ENCODE measurements around the gene AXIN2.
A peak's percentile ranks its signal among the peaks of the same experiment; 100 is the strongest.

AXIN2 gene

GRCh38 chr17:65556014-65556909 is 5.2 kb downstream of the AXIN2 start:
- peak; percentile 61 for DNase-seq (ENCODE audit: low read depth)

GRCh38 chr17:65554553-65555223 is 6.8 kb downstream of the AXIN2 start:
- DNase-seq (ENCODE audit: low read depth): no peak

DNA sequence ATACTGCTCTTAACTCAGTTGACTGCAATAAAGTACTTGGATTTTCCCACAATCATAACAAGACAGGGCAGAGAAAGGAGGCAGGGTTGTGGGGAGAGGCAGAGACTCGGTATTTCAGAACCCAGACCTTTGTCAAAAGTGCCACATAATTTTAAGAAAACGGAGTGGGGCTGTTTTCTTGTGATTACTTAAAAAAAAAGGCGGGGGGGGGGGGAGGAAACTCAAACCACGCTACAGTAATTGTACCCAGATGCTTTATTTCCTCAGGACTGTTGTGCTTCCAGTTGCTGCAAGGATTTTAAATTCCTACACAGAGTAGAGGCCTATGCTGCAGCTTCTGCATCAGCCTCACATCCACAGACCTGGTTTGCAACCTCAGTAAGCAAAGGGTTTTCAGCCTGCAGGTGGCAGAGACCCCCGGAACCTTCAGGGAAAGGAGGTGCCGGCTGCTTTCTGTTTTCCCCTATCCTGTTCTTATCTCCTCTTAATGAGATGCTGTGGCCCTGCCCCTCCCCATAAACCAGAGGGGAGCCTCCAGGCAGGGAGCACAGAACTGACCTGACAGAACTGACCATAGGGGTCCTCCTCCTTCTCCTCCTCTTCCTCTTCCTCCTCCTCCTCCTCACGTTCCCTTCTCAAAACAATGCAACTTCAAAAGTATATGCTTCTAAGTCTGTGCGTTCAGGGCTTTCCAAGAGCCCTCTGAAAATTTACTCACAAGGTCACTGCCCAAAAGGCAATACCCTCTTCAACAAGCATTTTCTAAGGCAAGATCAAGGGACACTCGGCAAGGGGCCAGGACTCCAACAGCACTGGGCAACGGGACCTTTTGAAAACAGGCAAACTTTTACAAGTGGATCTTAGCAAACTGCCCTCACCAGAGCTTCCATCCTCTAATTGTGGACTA is 7.5 kb downstream of the AXIN2 start:
- DNase-seq (ENCODE audit: low read depth): peak; percentile 5

DNA sequence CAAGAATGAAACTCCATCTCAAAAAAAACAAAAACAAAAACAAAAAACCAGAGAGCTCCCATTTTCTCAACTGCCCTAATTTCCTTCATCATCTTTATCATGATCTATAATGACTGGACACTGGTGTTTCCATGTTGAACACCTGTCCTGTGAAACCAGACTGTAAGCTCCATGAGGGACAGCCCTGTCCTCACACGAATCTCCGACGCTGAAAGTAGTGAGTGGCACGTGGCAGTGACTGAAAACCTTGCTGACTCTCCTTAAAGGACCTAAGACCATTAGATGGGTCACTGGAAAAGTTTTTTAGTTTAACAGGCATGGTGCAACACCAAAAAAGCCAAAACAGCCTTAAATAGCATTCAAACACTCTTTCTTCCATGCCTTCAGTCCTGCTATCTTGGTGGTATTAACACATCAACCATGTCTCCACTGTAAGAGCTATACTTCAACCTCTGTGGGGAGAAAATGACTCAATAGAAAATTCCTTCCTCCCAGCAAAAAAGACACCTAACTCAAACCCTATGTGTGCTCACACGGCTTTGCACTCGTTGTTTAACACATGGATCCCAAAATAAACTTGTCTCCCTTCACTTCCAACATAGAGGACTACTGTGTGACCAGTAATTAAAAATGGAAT is 8.3 kb downstream of the AXIN2 start:
- DNase-seq (ENCODE audit: low read depth): peak; percentile 77

DNA sequence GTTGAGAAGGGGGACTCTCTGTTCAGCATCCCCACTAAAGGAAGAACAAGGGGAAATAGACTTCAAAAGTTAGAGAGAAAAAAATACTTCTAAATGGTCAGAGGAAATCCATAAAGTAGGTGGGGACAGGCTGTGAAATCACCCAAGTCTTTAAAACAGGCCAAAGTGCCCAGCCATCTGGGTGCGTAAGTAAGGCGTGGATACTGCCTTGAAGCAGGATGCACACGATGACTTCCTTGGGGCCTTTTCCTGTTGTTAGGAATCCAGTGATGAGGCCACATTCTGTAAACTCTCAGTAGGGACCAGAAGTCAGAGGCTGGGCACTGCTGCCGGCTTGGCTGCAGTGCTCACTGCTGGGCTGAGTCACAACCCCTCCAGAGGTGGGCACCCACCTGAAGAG is 9.2 kb downstream of the AXIN2 start:
- no peak for DNase-seq (ENCODE audit: low read depth)

- no peak for DNase-seq (ENCODE audit: low read depth)
These were observed 10.0 kb downstream of the AXIN2 start for GRCh38 chr17:65551267-65552040.

DNA sequence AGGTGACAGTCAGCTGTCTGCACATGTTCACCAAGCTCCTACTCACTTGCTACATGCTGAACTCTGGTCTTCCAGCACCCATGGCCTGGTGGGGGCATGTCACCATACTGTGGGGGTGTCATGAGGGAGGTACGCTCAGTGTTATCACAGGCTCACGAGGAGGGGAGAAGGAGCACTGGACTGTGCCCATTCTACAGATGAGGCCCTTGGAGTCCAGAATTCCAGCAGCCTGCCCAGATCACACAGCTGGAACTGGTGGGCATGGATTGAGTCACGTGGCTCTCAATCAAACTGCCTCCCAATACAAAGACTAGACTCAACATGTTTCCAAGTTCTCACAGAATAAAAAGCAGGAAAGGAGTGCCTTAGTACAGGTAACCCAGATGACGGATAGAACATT is 10.7 kb downstream of the AXIN2 start:
- no peak for DNase-seq (ENCODE audit: low read depth)

- no peak for DNase-seq (ENCODE audit: low read depth)
These were observed 11.3 kb downstream of the AXIN2 start for GRCh38 chr17:65550075-65550662.

DNA sequence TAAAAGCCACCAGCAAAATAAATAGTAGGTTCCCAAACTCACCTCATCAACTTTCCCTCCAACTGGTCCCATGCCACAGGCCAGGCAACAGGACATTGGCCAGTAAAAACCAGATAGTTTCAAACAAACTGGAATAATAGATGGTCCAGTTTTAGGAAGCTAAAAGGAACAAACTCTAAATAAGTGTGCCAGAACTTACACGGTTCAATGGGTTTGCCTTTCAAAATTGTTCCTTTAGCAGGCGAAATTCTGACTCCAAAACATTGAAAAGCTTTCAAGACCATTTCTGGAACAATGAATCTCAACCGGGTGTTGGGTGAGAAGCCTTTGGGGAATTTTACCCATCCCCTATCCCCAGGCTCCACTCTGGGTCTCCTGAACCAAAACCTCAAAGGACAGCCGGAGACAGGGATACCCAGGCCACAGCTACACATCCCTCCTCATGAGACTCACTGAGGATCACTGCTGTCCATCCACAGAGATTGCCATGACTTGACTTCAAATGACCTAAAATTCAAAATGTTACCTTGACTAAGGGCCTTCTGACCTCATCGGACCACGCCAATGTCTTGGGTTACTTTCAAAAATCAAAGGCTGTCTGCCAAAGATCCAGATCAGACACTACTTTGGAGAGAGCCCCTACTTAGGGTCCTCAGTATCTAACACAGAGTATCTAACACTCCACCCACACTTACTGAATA is 13.0 kb downstream of the AXIN2 start:
- no peak for DNase-seq (ENCODE audit: low read depth)

DNA sequence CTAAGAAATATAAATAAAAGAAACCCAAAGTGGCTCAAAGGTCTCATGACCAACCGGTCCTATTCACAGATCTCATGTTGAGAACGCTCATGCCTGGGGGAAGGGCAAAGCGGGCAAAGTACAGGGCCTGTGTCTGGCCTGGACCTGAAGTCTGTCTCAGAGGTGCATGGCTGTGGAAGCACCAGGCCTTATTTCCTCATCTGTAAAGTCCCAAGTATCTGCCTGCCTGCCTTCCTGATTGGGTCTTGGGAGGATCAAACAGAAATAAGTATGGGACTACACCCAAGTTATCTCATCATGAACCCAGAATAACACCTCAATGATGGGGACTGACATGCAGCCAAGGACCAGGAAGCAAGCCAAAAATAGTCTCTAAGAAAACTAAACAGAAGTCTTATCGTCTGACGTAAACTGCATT is 14.2 kb downstream of the AXIN2 start:
- DNase-seq (ENCODE audit: low read depth): peak; percentile 48

DNA sequence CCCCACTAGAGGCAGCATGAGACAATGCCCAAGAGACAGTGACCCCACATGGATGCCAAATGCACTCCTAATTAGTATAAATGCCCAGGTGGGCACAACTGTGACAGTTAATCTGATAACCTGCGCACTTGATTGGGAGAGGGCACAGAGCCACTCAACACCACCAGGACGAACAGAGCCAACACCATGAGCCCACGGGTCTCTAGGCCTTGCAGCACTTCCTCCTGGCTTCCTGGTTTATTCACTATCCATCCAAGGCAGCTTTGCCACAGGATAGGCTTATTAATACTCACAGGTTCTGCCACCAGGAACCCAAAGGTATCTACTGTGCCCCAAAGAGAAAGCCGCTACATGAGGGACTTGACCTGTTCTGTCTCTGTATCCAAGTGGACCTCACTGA is 14.9 kb downstream of the AXIN2 start:
- DNase-seq (ENCODE audit: low read depth): no peak

DNA sequence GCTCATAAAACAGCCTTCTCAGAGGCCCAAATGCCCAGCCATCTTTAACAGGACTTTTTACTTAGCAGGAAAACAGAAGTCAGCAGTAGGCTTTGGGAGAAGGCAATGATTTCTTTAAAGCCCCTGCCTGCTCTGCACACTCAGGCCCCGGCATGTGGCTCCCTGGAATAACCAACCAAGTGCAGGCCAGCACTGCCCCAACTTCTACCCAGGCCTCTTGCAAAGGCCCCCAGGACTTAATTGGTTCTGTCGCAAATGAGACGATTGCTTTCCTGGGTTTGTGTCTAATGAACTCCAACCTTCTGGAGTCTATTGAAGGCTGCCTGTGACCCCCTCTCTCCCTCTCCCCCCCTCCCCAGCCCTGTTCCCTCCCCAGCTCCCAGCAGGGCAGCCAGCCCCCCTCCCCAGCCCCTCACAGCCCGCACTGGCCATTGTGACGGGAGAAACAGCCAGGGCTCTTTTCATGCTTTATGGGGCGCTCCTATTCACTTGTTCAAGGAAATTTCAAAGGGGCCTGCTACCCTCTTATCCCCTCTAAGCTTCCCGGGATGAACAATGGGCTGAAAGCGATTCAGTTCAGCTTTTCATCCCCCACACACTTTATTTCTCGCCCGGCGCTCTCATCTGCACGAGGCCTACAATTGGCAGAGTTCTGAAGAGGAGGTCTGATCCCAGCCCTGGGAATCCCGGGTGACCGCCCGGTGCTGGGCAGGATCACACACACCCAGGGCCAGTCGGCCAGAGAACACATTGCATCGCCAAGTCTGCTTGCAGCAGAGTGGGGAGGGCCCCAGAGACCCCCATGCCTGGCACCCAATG is 15.5 kb downstream of the AXIN2 start:
- no peak for DNase-seq (ENCODE audit: low read depth)

DNA sequence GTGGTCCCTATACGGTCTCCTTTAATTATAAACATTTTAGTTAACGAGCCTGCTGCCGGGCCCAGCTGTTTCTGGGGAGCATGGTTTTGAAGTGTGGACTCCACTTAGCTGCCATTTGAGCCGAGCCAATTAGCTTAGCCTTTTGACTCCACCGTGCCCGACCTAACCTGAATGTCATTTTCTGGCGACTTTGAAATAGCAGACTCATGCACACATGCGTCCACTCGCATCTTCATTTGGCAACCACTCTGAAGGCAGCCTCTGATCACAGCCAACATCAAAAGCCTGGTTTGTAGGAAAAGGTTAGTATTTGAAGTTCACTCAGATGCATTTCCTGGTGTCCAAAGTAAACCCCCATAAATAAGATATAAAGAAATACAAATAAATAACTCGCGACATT is 16.8 kb downstream of the AXIN2 start:
- no peak for DNase-seq (ENCODE audit: low read depth)

DNA sequence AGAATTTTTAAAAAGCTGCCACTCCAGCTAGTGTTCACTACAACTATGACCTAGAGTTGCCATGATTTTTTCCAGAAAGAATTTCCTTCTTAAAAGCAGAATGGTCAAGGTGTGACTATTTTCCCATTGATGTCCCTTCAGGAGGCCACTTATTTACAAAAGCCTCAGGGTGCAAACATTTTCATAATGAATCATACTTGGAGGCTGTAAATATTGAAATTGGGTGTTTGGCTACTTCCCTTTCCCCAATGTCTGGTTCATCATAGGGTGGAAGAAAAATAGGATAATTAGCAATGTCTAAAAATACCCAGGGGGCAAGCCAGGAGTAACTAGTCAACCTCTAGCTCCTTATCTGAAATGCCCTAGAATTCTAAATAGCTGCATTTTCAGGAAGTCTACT is 18.8 kb downstream of the AXIN2 start:
- no peak for DNase-seq (ENCODE audit: low read depth)

GRCh38 chr17:65542067-65542466 is 19.4 kb downstream of the AXIN2 start:
- DNase-seq (ENCODE audit: low read depth): no peak

DNA sequence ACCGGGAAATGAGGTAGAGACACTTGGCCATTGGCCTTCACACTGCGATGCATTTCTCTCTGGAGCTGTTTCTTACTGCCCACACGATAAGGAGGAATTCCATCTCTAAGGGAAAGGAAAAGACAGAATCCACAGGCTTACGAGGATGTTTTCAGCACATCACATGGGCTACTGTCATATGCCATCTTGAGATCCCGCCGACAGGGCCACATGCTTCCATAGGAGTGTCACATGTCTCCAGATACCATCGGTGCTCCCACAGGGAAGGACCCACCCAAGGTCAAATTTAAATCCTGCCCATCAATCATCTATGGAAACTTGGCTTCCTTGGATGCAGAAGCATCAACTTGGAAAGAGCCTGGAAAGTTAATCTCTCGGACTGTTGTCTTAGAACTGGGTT is 20.0 kb downstream of the AXIN2 start:
- no peak for DNase-seq (ENCODE audit: low read depth)

DNA sequence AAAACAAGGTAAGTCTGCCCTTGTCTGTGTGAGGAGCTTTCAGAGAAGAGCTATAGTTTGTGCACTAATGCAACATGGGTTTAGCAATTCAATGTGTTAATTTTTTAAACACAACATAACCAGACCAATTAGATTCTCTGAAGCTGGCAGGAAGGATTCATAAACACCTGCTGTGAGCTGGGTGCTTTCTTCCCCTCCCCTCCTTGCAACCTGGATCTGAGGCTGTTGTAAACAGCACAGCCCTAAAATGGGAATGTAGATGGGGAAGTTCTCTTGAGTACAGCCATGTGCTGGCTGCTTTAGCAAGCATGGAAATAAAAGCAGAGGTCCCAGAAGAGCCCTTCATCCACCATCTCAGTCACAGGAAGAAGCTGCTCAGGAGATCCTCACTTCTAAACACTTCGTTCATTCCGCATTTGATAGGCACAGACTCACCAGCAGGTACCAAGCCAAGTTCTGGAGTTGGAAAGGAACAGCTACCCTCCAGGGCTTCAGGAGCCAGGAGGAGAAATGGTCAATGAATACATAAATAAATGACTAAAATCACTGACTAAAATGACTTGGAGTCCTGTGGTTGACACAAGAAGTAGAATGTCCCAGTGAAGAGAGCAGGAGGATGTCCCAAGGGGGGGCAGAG is 21.7 kb downstream of the AXIN2 start:
- DNase-seq (ENCODE audit: low read depth): no peak

DNA sequence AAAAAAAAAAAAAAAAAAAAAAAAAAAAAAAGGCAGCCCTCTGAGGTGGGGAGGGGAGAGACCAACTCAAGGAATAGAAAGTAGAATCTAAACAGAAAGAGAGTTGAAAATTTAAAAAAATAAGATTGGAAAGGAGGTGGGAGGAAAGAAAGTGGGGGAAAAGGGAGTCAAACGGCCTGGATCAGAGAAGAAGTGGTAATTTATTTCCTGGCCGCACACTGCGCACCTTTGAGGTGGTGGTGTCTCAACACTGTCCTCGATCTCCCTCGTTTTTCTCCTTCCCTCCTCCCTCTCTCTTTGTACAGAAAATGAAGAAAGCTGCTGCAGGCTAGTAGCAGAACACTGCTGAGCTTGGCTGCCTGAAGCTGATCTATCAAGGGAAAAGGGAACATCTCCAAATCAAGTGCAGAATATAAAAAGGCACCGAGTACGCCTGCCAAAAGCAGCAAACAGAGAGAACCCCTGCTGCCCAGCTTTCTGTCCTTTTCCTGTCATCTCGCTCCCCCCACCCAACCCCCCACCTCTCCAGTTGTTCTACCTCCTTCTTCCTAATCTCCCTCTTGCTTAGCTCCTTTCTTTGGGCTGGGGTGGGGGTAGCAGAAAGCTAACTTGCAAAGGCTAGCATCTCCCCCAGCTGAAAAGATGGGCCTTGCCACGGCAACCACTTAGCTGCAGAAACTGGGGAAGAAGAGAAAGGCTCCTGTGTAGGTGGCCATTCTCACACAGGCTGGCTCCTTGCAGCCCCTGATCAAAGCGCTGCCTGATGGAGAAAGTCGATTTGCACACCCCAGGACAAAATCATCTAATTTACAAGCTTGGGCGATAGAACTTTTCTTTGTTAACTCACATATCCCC is 22.5 kb downstream of the AXIN2 start:
- no peak for DNase-seq (ENCODE audit: low read depth)
